OCI-LY1 (cell line): Measurements from ENCODE around the gene TMEM11.

Experiments used
- H2AFZ ChIP-seq: fragments of 200-600 bp; sonication (generic), shearing (Covaris generic); 2 replicates; pipeline ENCODE4 v1.6.0; 2014; ENCODE audit warnings: antibody characterized with exemption, mild to moderate bottlenecking, low read length
- H3F3A ChIP-seq: fragments of 200-600 bp; sonication (generic), shearing (Covaris generic); 2 replicates; pipeline ENCODE4 v1.6.0; 2014; ENCODE audit warnings: mild to moderate bottlenecking, antibody characterized with exemption, low read length, moderate library complexity; ENCODE audit not compliant: insufficient read depth
- H3K27ac ChIP-seq: fragments of 200-600 bp; sonication (generic); 2 replicates; pipeline ENCODE4 v1.5.1; 2014; ENCODE audit warnings: low read length, mixed run types, mild to moderate bottlenecking, low read depth; ENCODE audit not compliant: poor library complexity, severe bottlenecking
- H3K27me3 ChIP-seq: fragments of 200-600 bp; sonication (generic); 2 replicates; pipeline ENCODE4 v1.6.0; 2014; ENCODE audit warnings: antibody characterized with exemption, mild to moderate bottlenecking, low read length, moderate library complexity; ENCODE audit not compliant: insufficient read depth
- H3K36me3 ChIP-seq: fragments of 200-600 bp; sonication (generic); 2 replicates; pipeline ENCODE4 v1.6.1; 2014; ENCODE audit warnings: mild to moderate bottlenecking, antibody characterized with exemption, low read length, moderate library complexity, mixed read lengths; ENCODE audit not compliant: insufficient read depth
- H3K4me1 ChIP-seq: fragments of 200-600 bp; sonication (generic); 2 replicates; pipeline ENCODE4 v1.5.1; 2014; ENCODE audit warnings: mild to moderate bottlenecking, low read length, moderate library complexity; ENCODE audit not compliant: insufficient read depth, severe bottlenecking
- H3K4me2 ChIP-seq: fragments of 200-600 bp; sonication (generic), shearing (Covaris generic); 2 replicates; pipeline ENCODE4 v1.6.1; 2014; ENCODE audit warnings: low read length
- H3K4me3 ChIP-seq: fragments of 200-600 bp; sonication (generic); 2 replicates; pipeline ENCODE4 v1.5.1; 2014; ENCODE audit warnings: low read length, low read depth, mild to moderate bottlenecking, mixed read lengths; ENCODE audit not compliant: poor library complexity, severe bottlenecking
- H3K79me2 ChIP-seq: fragments of 200-600 bp; shearing (Covaris generic); 2 replicates; pipeline ENCODE4 v1.6.1; 2016; ENCODE audit warnings: mixed run types, low read length, mixed read lengths; ENCODE audit not compliant: insufficient read depth
- H3K9ac ChIP-seq: fragments of 200-600 bp; sonication (generic), shearing (Covaris generic); 2 replicates; pipeline ENCODE4 v1.6.1; 2014; ENCODE audit warnings: mild to moderate bottlenecking, low read length, mixed read lengths
- H3K9me2 ChIP-seq: fragments of 200-600 bp; sonication (generic), shearing (Covaris generic); 2 replicates; pipeline ENCODE4 v1.6.1; 2014; ENCODE audit warnings: low read depth, mild to moderate bottlenecking, low read length, mixed read lengths
- H3K9me3 ChIP-seq: fragments of 200-600 bp; shearing (Covaris generic); 2 replicates; pipeline ENCODE4 v1.6.1; 2014; ENCODE audit warnings: low read length, mixed read lengths
- H4K20me1 ChIP-seq: fragments of 200-600 bp; sonication (generic), shearing (Covaris generic); 2 replicates; pipeline ENCODE4 v1.6.0; 2016; ENCODE audit warnings: mild to moderate bottlenecking, low read length; ENCODE audit not compliant: insufficient read depth
- EZH2 ChIP-seq: fragments of 200-600 bp; sonication (generic), shearing (Covaris generic); IDR thresholded peaks from 2 replicates; pipeline ENCODE4 v1.8.0; 2017; ENCODE audit warnings: borderline replicate concordance, mixed run types, mild to moderate bottlenecking, antibody characterized with exemption, low read length, moderate library complexity, mixed read lengths
- TF ChIP-seq, protein P1 (sequence below): fragments of 200-600 bp; sonication (generic), shearing (Covaris generic); IDR thresholded peaks from 2 replicates; pipeline ENCODE4 v1.5.1; 2017; ENCODE audit warnings: mild to moderate bottlenecking, antibody characterized with exemption, low read length, moderate library complexity, mixed read lengths

TMEM11 gene

DNA sequence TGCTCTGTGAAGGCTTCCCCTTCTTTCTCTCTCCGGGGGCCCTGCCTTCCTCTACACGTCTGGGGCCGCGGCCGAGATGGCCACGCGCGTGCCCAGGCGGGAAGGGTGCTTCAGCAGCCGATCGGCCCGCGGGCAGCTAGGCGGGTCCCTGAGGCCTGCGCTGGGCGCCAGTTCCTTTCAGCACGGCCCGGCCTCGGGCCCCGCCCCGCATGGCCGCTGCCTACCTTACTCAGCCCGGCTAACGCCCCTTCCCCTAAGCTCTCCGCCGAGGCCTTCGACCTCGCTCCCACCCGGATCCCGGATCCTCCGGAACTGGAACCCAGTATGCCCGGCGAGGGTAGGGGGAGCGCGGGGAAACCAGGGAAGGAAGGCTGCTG is 335 bp downstream of the TMEM11 start:
- Histone ChIP-seq H3K4me3 (peak overlapping the region; percentile 99), H3F3A (no peaks in the 10 kb centered on the region), H3K4me2 (peak overlapping the region; percentile 99), H4K20me1 (no peaks in the 10 kb centered on the region), H3K27ac (peak overlapping the region; percentile 78), H2AFZ (no peak overlapping the region), H3K79me2 (peaks cover 53% of the 10 kb centered on the region), H3K4me1 (peaks cover 48% of the 10 kb centered on the region), H3K9me2 (no peaks in the 10 kb centered on the region), H3K9ac (peak overlapping the region; percentile 100), H3K36me3 (peaks cover 49% of the 10 kb centered on the region; the same call in 1 of the 2 replicates), H3K27me3 (no peaks in the 10 kb centered on the region), H3K9me3 (no peaks in the 10 kb centered on the region)
- TF ChIP-seq EZH2, result no peak
- TF ChIP-seq, protein P1, sequence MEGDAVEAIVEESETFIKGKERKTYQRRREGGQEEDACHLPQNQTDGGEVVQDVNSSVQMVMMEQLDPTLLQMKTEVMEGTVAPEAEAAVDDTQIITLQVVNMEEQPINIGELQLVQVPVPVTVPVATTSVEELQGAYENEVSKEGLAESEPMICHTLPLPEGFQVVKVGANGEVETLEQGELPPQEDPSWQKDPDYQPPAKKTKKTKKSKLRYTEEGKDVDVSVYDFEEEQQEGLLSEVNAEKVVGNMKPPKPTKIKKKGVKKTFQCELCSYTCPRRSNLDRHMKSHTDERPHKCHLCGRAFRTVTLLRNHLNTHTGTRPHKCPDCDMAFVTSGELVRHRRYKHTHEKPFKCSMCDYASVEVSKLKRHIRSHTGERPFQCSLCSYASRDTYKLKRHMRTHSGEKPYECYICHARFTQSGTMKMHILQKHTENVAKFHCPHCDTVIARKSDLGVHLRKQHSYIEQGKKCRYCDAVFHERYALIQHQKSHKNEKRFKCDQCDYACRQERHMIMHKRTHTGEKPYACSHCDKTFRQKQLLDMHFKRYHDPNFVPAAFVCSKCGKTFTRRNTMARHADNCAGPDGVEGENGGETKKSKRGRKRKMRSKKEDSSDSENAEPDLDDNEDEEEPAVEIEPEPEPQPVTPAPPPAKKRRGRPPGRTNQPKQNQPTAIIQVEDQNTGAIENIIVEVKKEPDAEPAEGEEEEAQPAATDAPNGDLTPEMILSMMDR, result no peak

DNA sequence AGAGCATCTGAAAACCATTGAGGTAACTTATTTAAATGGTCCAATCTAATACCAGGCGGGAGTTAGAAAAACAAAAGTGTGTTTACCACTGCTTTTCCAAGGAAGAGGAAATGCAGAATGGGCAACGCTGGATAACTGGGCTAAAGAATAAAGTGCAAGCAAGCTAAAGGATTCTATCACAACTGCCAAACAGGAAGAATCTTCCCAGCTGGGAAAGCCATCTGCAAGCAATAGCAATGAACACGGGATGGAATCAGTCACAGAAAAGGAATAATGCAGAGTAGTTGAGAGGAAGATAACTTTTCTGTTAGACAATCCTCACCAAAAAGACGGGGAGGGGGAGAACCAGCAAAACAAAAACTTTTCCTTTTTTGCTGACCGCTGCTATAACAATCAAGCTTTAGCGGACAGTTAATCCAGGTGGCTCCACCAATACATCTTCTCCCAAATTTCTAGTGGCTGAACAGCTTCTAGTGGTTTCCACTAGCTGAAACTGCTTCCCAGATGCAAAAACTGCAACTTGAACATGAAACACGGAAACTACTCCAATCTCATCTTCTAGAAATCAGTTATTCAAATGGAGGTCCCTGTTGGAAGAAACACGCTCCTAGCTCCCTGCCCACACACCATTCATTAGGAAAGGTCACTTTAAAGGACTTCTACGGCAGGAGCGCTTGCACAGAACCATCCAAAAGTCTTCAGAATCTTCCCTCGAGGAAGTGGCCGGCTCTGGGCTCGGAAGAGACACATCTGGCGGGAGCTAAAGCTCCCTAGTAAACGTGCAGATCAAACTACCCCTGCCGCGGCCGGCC is 929 bp downstream of the TMEM11 start:
- H3K4me3 ChIP-seq, result peak overlapping the region; percentile 99
- peaks cover 58% of the 10 kb centered on the region for H3K79me2 ChIP-seq
- H3F3A ChIP-seq, result no peaks in the 10 kb centered on the region
- H3K4me1 ChIP-seq, result peaks cover 48% of the 10 kb centered on the region
- H3K9me2 ChIP-seq, result no peaks in the 10 kb centered on the region
- no peak overlapping the region for H2AFZ ChIP-seq
- H3K9me3 ChIP-seq, result no peaks in the 10 kb centered on the region
- H3K36me3 ChIP-seq, result peaks cover 51% of the 10 kb centered on the region; the same call in 1 of the 2 replicates
- H4K20me1 ChIP-seq, result no peaks in the 10 kb centered on the region
- H3K27me3 ChIP-seq, result no peaks in the 10 kb centered on the region
- H3K4me2 ChIP-seq, result peak overlapping the region; percentile 99
- TF ChIP-seq, protein P1, result no peak
- no peak for TF ChIP-seq EZH2
- H3K9ac ChIP-seq, result peak overlapping the region; percentile 100
- peak overlapping the region; percentile 78 for H3K27ac ChIP-seq

DNA sequence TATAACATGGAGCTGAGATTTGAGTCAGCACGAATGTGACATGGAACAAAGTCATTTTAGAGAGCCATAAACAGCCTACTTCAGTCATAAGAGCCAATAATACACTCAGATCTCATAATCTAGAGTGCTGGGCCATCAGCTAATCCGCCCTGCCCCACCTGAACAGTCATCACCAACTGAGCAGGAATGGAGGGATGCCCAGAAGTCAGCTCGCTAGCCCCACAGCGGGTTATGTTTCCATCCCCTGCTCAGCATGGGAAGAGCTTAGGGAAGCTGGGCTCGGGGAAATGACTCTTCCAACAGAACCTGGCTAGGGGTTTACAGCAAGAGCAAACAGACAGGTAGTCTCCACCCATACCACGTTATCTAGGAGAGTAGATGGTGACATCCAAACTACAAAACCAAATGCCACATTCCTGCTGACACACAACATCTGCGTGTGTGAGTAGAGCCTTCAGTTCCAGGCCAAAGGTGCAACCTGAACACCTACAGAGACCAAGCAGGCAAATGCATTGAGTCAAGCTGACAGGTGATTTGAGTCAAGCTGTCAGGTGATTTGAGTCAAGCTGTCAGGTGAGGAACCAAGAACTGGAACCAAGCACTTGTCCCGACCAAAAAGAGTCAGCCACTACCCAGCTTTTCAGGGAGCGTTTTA is 2.0 kb downstream of the TMEM11 start:
- Histone ChIP-seq H3K4me2 (peak overlapping the region; percentile 99), H3K9ac (peak overlapping the region; percentile 100; the same call in 1 of the 2 replicates), H3K27me3 (no peaks in the 10 kb centered on the region), H2AFZ (no peak overlapping the region), H3K4me1 (peaks cover 48% of the 10 kb centered on the region), H3K27ac (peak overlapping the region; percentile 34), H4K20me1 (no peaks in the 10 kb centered on the region), H3K4me3 (peak overlapping the region; percentile 99), H3K79me2 (peaks cover 63% of the 10 kb centered on the region), H3K9me3 (no peaks in the 10 kb centered on the region), H3K36me3 (peaks cover 47% of the 10 kb centered on the region; the same call in 1 of the 2 replicates), H3F3A (no peaks in the 10 kb centered on the region), H3K9me2 (no peaks in the 10 kb centered on the region)
- TF ChIP-seq, protein P1, result no peak
- no peak for TF ChIP-seq EZH2
